Measurements from ENCODE around the gene ZNF366. TPM values are rescaled to one million over a fixed set of nuclear protein-coding genes. Genes with fewer than 3 reads are reported as not detected.

Gene ZNF366
- total and polyA plus RNA-seq, 8 donors, result 0.10 to 6.8 (median 1.7) TPM; not detected in 1

GRCh38 chr5:72478276-72478675 is 28.9 kb downstream of the ZNF366 start:
- no peak for DNase-seq
- Histone ChIP-seq H3K4me1 (peaks cover 0 to 15% (median 0%) of the 10 kb centered on the region in 4 donors), H3K4me3 (no peak overlapping the region), H3K36me3 (no peaks in the 10 kb centered on the region), H3K27ac (no peak overlapping the region), H3K9me3 (no peaks in the 10 kb centered on the region), H3K27me3 (no peaks in the 10 kb centered on the region)
- no peak for TF ChIP-seq POLR2A (IDR thresholded peaks at IDR 0.05)
- TF ChIP-seq, protein P1, sequence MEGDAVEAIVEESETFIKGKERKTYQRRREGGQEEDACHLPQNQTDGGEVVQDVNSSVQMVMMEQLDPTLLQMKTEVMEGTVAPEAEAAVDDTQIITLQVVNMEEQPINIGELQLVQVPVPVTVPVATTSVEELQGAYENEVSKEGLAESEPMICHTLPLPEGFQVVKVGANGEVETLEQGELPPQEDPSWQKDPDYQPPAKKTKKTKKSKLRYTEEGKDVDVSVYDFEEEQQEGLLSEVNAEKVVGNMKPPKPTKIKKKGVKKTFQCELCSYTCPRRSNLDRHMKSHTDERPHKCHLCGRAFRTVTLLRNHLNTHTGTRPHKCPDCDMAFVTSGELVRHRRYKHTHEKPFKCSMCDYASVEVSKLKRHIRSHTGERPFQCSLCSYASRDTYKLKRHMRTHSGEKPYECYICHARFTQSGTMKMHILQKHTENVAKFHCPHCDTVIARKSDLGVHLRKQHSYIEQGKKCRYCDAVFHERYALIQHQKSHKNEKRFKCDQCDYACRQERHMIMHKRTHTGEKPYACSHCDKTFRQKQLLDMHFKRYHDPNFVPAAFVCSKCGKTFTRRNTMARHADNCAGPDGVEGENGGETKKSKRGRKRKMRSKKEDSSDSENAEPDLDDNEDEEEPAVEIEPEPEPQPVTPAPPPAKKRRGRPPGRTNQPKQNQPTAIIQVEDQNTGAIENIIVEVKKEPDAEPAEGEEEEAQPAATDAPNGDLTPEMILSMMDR (IDR thresholded peaks at IDR 0.05), result no peak
- TF ChIP-seq POLR2AphosphoS5 (IDR thresholded peaks at IDR 0.05), result no peak
- TF ChIP-seq EP300 (IDR thresholded peaks at IDR 0.05), result no peak
- intact Hi-C loops (cut with DNase I; ENCODE audit: low total_unique reads), result no loop called here

- H3K27ac ChIP-seq, result no peak overlapping the region
- H3K4me1 ChIP-seq, result peaks cover 0 to 15% (median 0%) of the 10 kb centered on the region in 4 donors
- H3K9me3 ChIP-seq, result no peaks in the 10 kb centered on the region
- no peak for DNase-seq
- H3K4me3 ChIP-seq, result no peak overlapping the region
- TF ChIP-seq EP300 (IDR thresholded peaks at IDR 0.05) (no peak), POLR2AphosphoS5 (IDR thresholded peaks at IDR 0.05) (no peak), POLR2A (IDR thresholded peaks at IDR 0.05) (no peak)
- TF ChIP-seq, protein P1 (IDR thresholded peaks at IDR 0.05), result no peak
- WGBS, 5 donors, result 86 to 89% (median 87%) methylated on average over 4 of the region's 4 CpGs
- H3K27me3 ChIP-seq, result no peaks in the 10 kb centered on the region
- no peaks in the 10 kb centered on the region for H3K36me3 ChIP-seq
- intact Hi-C loops (cut with DNase I; ENCODE audit: low total_unique reads), result no loop called here
These were observed 29.6 kb downstream of the ZNF366 start for GRCh38 chr5:72477644-72478043.

GRCh38 chr5:72477176-72477575 is 30.0 kb downstream of the ZNF366 start:
- Histone ChIP-seq H3K4me3 (no peak overlapping the region), H3K9me3 (no peaks in the 10 kb centered on the region), H3K36me3 (no peaks in the 10 kb centered on the region), H3K4me1 (peaks cover 0 to 15% (median 0%) of the 10 kb centered on the region in 4 donors), H3K27ac (no peak overlapping the region), H3K27me3 (no peaks in the 10 kb centered on the region)
- TF ChIP-seq, protein P1 (IDR thresholded peaks at IDR 0.05), result no peak
- no peak for TF ChIP-seq POLR2A (IDR thresholded peaks at IDR 0.05)
- TF ChIP-seq POLR2AphosphoS5 (IDR thresholded peaks at IDR 0.05), result no peak
- no peak for TF ChIP-seq EP300 (IDR thresholded peaks at IDR 0.05)
- WGBS, 5 donors, result 29 to 55% (median 37%) methylated on average over 1 of the region's 1 CpG
- intact Hi-C loops (cut with DNase I; ENCODE audit: low total_unique reads), result no loop called here
- DNase-seq, result no peak

DNA sequence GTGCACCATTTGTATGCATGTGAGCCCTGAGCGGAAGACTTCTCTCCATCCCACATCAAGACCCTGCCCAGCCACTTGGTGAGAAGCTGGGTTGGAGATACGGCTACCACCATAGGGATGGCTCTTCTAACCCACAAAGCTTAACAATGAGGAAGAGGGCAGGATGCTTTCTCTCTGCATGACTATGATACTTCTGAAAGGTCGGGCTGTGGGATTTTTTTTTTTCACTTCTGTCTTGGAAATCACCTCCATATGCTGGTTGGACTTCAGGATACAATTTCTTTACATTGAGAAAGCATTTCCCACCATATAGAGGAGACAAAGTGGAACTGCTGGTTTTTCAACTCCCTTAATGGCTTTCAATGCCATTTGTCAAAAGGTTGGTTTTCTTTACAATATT is 30.5 kb downstream of the ZNF366 start:
- Histone ChIP-seq H3K9me3 (no peaks in the 10 kb centered on the region), H3K4me3 (no peak overlapping the region), H3K27me3 (no peaks in the 10 kb centered on the region), H3K27ac (no peak overlapping the region), H3K4me1 (peaks cover 0 to 15% (median 0%) of the 10 kb centered on the region in 4 donors), H3K36me3 (no peaks in the 10 kb centered on the region)
- no peak for TF ChIP-seq POLR2AphosphoS5 (IDR thresholded peaks at IDR 0.05)
- no peak for TF ChIP-seq POLR2A (IDR thresholded peaks at IDR 0.05)
- TF ChIP-seq, protein P1 (IDR thresholded peaks at IDR 0.05), result no peak
- TF ChIP-seq EP300 (IDR thresholded peaks at IDR 0.05), result no peak
- no peak for DNase-seq
- intact Hi-C loops (cut with DNase I; ENCODE audit: low total_unique reads), result no loop called here
- WGBS, 5 donors, result 84 to 94% (median 89%) methylated on average over 3 of the region's 3 CpGs

All from stomach (tissue), 9 donors.